ENCODE results near the gene GET3.
"Not testable (repeated sequence)": the region's sequence is repeated elsewhere in the genome, so short reads cannot be mapped to it uniquely, and the experiment has no call there.

The GET3 gene

GRCh38 chr19:12720296-12720695 is 17.0 kb upstream of the GET3 start:
- no peak for DNase-seq

GRCh38 chr19:12720851-12721655 is 16.2 kb upstream of the GET3 start:
- DNase-seq, result no peak

DNA sequence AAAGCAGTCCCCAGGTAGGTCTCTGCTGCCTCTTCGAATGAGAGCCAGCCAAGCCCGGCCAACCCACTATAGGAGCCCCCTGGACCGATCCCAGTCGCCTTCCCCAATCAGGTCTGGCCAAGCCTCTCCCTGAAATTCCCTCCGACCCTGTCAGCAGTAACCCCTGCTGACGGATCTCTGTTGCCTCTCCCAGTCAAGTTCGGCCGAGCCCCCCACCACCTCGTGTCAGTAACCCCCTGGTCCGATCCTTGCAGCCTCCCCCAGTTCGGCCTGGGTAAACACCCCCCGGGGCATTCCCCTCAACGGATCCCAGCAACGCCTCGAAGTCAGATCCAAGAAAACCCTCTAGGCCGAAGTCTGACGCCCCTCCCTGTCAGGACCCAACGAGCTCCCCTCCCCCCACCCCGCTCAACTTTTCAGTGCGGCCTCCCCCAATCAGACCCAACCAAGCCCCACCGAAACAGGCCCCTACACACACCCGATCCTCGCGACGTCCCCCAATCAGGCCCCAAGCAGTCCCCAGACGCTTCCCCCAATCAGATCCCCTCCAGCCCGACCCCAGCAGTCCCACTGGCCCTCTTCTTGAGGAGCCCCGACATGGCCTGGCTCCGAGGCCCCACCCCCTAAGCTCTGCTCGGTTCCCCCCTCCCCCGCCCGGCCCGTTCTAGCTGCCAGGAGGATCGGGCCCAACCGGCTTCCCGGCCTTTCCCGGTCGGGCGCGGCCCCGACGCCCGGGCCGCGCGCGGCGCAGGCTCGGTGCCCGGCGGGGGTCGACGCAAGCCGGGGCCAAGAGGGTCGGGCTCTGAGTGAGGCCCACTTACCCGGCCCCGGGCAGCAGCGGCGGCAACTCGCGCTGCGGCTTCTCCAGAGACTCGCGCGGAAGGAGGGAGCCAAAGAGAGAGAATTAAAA is 15.4 kb upstream of the GET3 start:
- DNase-seq, result no peak

GRCh38 chr19:12722566-12723380 is 14.5 kb upstream of the GET3 start:
- DNase-seq, result no peak

DNA sequence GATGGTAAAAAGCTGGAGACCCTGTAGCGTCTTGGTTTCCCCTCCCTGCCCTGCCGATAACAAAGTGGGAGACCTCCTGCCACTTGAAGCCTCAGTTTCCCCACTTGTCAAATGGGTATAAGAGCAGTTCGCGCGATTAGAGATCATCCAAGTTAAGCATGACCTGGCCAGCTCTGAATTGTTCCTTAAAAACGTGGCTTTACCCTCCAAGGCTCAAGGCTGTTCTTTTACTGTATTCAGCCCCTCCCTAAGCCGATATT is 14.0 kb upstream of the GET3 start:
- no peak for DNase-seq

DNA sequence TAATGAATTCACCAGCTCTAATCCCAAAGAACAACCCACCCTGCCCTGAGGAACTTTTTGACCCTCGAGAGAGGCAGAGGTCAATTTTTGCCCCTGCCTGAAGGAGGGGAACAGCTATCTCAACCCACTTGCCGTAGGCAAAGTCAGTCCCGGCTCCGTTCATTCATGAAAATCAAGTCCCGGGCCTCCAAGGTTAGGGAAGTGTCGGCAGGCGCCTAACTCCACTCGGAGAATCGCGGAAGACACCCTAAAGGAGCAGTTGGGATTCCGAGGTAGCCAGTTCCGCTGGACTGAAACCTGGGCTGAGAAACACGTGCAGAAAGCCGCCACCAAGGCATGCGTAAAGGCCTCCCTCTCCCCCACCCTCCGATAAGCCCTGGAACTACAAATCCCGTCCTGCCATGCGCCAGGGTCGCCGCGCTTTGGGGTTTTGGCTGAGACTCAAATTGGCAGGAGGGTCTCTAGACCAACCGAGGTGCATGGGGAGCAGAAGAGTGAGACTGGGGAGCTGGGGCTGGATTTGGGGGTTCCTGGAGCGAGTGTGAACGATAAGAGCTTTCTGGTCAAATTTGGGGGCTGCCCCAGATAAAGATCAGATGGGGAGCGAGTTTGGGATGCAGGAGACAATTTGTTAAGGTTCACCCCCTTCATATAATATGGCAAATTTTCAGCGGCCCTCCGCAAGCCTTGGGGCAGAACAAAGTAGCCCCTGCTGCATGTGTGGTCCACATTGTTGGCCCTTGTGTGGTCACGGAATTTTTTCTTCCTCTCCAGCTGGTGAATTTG is 13.5 kb upstream of the GET3 start, which contains the start of gene TNPO2:
TNPO2 (minus strand) TSS at position 292 of the 786 bp plus-strand sequence. CDS start 2,955 bp downstream, outside the sequence.
- no peak for DNase-seq

DNA sequence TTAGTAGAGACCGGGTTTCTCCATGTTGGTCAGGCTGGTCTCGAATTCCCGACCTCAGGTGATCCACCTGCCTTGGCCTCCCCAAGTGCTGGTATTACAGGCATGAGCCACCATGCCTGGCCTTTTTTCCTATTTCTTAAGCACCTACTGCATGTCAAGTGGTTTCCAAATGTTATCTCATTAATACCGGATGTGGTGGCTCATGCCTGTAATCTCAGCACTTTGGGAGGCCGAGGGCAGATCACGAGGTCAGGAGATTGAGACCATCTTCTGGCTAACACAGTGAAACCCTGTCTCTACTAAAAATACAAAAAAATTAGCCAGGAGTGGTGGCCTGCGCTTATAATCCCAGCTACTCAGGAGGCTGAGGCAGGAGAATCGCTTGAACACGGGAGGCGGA is 11.7 kb upstream of the GET3 start:
- not testable (repeated sequence) for DNase-seq

GRCh38 chr19:12726988-12727316 is 10.3 kb upstream of the GET3 start:
- DNase-seq, result no peak

- DNase-seq, result no peak
Measured at GRCh38 chr19:12727745-12728433, 9.4 kb upstream of the GET3 start.

DNA sequence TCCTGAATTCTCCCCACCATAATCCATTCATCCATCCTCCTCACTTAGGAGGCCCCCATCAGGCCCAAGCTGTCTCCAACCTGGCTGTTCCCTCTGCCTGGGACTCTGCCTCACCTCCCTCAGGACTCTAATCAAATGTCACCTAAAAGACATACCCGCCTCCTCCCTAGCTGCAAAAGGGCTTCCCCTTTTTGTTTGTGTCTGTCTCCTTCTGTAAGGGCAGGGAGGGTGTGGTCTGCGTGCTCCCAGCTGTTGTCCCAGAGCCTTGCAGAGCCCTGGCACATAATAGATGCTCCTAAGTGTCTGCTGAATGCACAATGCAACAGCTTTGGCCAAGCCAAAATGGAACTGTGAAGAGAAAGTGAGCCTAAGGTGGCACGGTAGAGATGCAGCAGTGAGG is 7.2 kb upstream of the GET3 start:
- DNase-seq, result no peak

- DNase-seq, result no peak
Measured at GRCh38 chr19:12731337-12731736, 6.0 kb upstream of the GET3 start.

- no peak for DNase-seq
Measured at GRCh38 chr19:12733369-12734214, 3.7 kb upstream of the GET3 start.

- no peak for DNase-seq
Measured at GRCh38 chr19:12737835-12738351, 596 bp downstream of the GET3 start.

DNA sequence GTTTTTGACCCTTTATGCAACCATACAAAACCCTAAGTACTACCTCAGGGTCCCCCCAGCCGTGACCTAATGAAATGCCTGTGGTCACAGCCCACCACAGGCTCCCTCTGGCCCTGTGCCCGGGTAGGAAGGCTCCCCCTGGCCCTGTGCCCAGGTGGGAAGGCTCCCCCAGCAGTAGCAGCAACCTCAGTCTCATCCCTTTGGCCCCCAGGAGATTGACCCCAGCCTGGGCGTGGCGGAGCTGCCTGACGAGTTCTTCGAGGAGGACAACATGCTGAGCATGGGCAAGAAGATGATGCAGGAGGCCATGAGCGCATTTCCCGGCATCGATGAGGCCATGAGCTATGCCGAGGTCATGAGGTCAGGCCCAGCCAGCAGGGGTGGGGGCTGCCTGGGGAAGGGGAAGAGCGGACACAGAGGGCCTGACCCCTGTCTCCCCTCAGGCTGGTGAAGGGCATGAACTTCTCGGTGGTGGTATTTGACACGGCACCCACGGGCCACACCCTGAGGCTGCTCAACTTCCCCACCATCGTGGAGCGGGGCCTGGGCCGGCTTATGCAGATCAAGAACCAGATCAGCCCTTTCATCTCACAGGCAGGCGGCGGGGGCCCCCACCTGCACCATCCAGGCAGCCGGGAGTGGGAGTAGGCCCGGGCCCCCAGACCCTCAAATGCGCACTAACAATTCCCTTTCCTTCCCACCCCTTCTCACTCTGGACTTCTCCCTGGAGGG is 8.0 kb downstream of the GET3 start:
- DNase-seq, result no peak

- no peak for DNase-seq
Measured at GRCh38 chr19:12748489-12748888, 11.2 kb downstream of the GET3 start.

- DNase-seq, result no peak
Measured at GRCh38 chr19:12749938-12750521, 12.7 kb downstream of the GET3 start.

- DNase-seq, result no peak
Measured at GRCh38 chr19:12750851-12751250, 13.6 kb downstream of the GET3 start.

- no peak for DNase-seq
Measured at GRCh38 chr19:12751635-12752034, 14.3 kb downstream of the GET3 start, which contains the start of gene BEST2. TSS of gene BEST2 (plus strand) at chr19:12751791. CDS start at chr19:12752593, 802 bp downstream.

DNA sequence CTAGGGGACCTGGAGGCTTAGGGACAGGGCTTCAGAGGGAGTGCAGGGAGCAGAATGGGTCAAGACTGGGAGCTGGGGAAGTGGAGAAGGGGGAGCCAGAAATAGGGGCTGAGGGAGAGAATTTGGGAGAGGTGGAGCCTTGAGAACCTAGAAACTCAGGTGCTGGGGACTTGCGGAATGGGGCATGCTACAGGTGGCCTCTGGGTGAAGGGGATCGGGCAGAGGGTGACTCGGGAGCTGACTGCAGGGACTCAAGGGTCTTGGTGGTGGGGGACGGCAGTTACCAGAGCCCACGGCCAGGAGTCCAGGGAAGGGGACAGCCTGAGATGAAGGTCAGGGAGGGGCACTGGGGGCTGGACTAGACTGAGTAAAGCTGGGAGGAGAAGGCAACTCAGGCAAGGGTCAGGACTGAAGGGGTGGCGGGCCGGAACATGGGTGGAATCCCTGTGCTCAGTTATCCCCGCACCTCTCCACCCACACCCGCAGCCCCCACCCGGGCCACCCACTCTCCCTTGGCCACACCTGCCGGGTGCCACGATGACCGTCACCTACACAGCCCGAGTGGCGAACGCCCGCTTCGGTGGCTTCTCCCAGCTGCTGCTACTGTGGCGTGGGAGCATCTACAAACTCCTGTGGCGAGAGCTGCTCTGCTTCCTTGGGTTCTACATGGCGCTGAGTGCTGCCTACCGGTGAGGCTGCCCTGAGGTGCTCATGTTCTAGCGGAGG is 14.9 kb downstream of the GET3 start:
- DNase-seq, result no peak

Data from cortex of kidney (tissue), 1 donor.